Measurements from ENCODE around the gene NDC80.

DNA sequence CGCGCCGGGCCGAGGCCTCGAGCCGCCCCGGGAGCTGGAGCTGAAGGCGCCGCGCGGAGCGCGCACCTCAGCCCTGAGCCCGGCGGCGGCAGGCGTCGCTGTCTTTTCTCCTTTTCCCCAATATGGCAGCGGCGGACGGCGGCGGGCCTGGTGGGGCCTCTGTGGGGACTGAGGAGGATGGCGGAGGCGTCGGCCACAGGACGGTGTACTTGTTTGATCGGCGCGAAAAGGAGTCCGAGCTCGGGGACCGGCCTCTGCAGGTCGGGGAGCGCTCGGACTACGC is 84.5 kb downstream of the NDC80 start:
- TF ChIP-seq, protein P1, sequence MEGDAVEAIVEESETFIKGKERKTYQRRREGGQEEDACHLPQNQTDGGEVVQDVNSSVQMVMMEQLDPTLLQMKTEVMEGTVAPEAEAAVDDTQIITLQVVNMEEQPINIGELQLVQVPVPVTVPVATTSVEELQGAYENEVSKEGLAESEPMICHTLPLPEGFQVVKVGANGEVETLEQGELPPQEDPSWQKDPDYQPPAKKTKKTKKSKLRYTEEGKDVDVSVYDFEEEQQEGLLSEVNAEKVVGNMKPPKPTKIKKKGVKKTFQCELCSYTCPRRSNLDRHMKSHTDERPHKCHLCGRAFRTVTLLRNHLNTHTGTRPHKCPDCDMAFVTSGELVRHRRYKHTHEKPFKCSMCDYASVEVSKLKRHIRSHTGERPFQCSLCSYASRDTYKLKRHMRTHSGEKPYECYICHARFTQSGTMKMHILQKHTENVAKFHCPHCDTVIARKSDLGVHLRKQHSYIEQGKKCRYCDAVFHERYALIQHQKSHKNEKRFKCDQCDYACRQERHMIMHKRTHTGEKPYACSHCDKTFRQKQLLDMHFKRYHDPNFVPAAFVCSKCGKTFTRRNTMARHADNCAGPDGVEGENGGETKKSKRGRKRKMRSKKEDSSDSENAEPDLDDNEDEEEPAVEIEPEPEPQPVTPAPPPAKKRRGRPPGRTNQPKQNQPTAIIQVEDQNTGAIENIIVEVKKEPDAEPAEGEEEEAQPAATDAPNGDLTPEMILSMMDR (IDR thresholded peaks at IDR 0.05) = peak in 2 of 4 experiments; percentile 1 to 3
- TF ChIP-seq POLR2A (IDR thresholded peaks at IDR 0.05) = no peak
- no peak for TF ChIP-seq POLR2AphosphoS5 (IDR thresholded peaks at IDR 0.05)
- no peak for TF ChIP-seq EP300 (IDR thresholded peaks at IDR 0.05)
